MCF 10A (cell line): ENCODE measurements around the gene ASCC2. TPM values are rescaled to one million over a fixed set of nuclear protein-coding genes. Genes with fewer than 3 reads are reported as not detected.

ENCODE experiments used
- BruUV-seq: library from RNA; stranded (reverse); fragments of 400-500 nt; replicated peaks from 2 replicates; lab custom pipeline; 2021; lab: Mats Ljungman, UMichigan
- CTCF ChIA-PET: fragments of 300-600 bp; sonication (Branson Sonifier 250); formaldehyde crosslinking; extraction: SDS; loops from one replicate; lab custom pipeline; 2021; ENCODE audit warnings: antibody characterized with exemption, inconsistent platforms; lab: Yijun Ruan, JAX
- POLR2A ChIA-PET: fragments of 300-600, 350-650 bp; sonication (Branson Sonifier 250); formaldehyde crosslinking; extraction: SDS; loops from one replicate; lab custom pipeline; 2020; ENCODE audit warnings: antibody characterized with exemption, inconsistent platforms; lab: Yijun Ruan, JAX
- DNase-seq: peaks from one replicate; pipeline ENCODE4 v3.0.0-alpha.2; 2018; ENCODE audit not compliant: unreplicated experiment
- H3K27ac Mint-ChIP-seq: one replicate; pipeline ENCODE4 v1.8.0; 2022; ENCODE audit warnings: mild to moderate bottlenecking, low read depth, mixed read lengths; ENCODE audit not compliant: unreplicated experiment
- H3K27me3 Mint-ChIP-seq: one replicate; pipeline ENCODE4 v1.8.0; 2022; ENCODE audit warnings: mixed read lengths; ENCODE audit not compliant: insufficient read depth, unreplicated experiment
- H3K36me3 Mint-ChIP-seq: one replicate; pipeline ENCODE4 v1.8.0; 2022; ENCODE audit warnings: mild to moderate bottlenecking, moderate library complexity, mixed read lengths; ENCODE audit not compliant: insufficient read depth, unreplicated experiment
- H3K4me1 Mint-ChIP-seq: one replicate; pipeline ENCODE4 v1.8.0; 2022; ENCODE audit warnings: mixed read lengths; ENCODE audit not compliant: insufficient read depth, unreplicated experiment
- H3K4me3 Mint-ChIP-seq: one replicate; pipeline ENCODE4 v1.8.0; 2022; ENCODE audit warnings: mild to moderate bottlenecking, moderate library complexity, mixed read lengths; ENCODE audit not compliant: unreplicated experiment
- H3K9me3 Mint-ChIP-seq: one replicate; pipeline ENCODE4 v1.8.0; 2022; ENCODE audit warnings: mixed read lengths; ENCODE audit not compliant: unreplicated experiment
- intact Hi-C: fragments of 100-400 bp; cut with micrococcal nuclease; formaldehyde crosslinking; loops from 2 replicates; pipeline ENCODE4 v1.14.1; 2022
- total RNA-seq: library from RNA; stranded (reverse); gene quantifications from 2 replicates; pipeline ENCODE4 v1.2.3, GENCODE V29; 2022
- TF ChIP-seq, protein P1 (sequence below): fragments of 200-600 bp; IDR thresholded peaks from one replicate; pipeline ENCODE4 v1.8.0; 2022; ENCODE audit warnings: antibody characterized with exemption, mild to moderate bottlenecking; ENCODE audit not compliant: unreplicated experiment

Gene ASCC2
- total RNA-seq, 1 experiment from 2014 or later = 70.7 TPM

DNA sequence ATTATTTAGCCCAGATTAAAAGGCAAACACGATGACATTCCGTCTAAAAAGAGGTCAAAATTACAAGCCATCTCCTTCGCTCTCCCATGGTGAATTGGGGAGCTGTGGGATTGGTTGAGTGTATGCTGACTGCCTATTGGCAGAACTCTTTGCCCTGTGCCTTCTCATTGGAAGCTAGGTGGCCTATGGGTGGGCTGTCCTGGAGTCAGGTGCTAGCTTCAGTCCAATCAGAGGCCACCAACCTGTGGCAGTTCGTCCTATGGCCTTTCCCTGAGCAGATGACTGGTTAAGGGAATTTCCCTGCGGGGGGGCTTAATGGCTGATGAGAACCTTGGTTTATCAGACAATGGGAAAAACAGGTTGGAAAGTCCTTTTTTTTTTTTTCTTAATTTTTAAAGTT, 41.7 kb upstream of the ASCC2 start:
- DNase-seq = no peak
- POLR2A ChIA-PET = interaction anchor here (1.2 kb wide), 1 partner anchor 43 kb away, joined by 3 read pairs; no protein-coding TSS in a partner anchor
- CTCF ChIA-PET = no interaction called here

DNA sequence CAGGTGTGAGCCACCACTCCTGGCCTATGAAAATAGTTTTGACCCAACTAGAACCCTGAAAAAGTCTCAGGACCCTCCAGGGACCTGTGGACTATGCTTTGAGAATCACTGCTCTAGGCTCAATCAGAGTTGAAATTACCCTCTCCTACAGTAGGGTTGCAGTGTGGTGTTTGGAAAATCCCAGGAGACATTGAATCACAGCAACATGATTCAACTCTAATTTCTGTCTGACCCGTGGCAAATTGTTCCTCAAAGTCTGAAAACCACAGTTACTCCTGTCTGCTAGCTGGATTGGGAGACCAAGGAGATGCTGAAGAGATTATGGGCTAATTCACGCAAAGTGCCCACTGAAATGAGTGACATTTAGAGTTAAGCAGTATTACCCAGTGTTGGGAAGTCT, 39.5 kb upstream of the ASCC2 start:
- ChIA-PET CTCF (interaction anchor here (0.7 kb wide), 1 partner anchor 131 kb away, joined by 3 read pairs; no protein-coding TSS in a partner anchor), POLR2A (no interaction called here)
- no peaks in the 10 kb centered on the region for H3K4me1 Mint-ChIP-seq
- H3K4me3 Mint-ChIP-seq = no peak overlapping the region
- no peaks in the 10 kb centered on the region for H3K27me3 Mint-ChIP-seq
- DNase-seq = no peak
- H3K36me3 Mint-ChIP-seq = peaks cover 6% of the 10 kb centered on the region
- H3K9me3 Mint-ChIP-seq = no peaks in the 10 kb centered on the region
- no TSS peak for BruUV-seq
- H3K27ac Mint-ChIP-seq = no peak overlapping the region
- TF ChIP-seq, protein P1, sequence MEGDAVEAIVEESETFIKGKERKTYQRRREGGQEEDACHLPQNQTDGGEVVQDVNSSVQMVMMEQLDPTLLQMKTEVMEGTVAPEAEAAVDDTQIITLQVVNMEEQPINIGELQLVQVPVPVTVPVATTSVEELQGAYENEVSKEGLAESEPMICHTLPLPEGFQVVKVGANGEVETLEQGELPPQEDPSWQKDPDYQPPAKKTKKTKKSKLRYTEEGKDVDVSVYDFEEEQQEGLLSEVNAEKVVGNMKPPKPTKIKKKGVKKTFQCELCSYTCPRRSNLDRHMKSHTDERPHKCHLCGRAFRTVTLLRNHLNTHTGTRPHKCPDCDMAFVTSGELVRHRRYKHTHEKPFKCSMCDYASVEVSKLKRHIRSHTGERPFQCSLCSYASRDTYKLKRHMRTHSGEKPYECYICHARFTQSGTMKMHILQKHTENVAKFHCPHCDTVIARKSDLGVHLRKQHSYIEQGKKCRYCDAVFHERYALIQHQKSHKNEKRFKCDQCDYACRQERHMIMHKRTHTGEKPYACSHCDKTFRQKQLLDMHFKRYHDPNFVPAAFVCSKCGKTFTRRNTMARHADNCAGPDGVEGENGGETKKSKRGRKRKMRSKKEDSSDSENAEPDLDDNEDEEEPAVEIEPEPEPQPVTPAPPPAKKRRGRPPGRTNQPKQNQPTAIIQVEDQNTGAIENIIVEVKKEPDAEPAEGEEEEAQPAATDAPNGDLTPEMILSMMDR = no peak
- intact Hi-C loops = no loop called here

More for the DNA sequence above, 41.7 kb upstream of the ASCC2 start:
- TF ChIP-seq, protein P1 = no peak
- intact Hi-C loops = no loop called here
- peaks cover 5% of the 10 kb centered on the region for H3K36me3 Mint-ChIP-seq
- no peak overlapping the region for H3K27ac Mint-ChIP-seq
- no peaks in the 10 kb centered on the region for H3K9me3 Mint-ChIP-seq
- peaks cover 7% of the 10 kb centered on the region for H3K4me1 Mint-ChIP-seq
- no TSS peak for BruUV-seq
- H3K4me3 Mint-ChIP-seq = no peak overlapping the region
- no peaks in the 10 kb centered on the region for H3K27me3 Mint-ChIP-seq

DNA sequence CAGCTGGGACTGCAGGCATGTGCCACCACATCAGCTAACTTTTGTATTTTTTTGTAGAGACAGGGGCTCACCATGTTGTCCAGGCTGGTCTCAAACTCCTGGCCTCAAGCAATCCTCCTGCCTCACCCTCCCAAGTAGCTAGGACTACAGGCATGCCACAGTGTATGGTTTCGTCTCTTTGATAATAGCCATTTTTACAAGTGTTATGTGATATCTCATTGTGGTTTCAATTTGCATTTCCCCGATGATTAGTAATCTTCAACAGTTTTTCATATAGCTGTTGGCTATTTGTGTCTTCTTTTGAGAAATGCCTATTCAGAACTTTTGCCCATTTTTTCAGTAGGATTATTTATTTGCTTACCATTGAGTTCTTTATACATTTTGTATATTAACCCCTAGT, 35.9 kb upstream of the ASCC2 start:
- Mint-ChIP-seq H3K27me3 (no peaks in the 10 kb centered on the region), H3K27ac (no peak overlapping the region), H3K9me3 (no peaks in the 10 kb centered on the region), H3K4me1 (peaks cover 5% of the 10 kb centered on the region), H3K36me3 (peaks cover 6% of the 10 kb centered on the region), H3K4me3 (no peak overlapping the region)
- TF ChIP-seq, protein P1 = no peak
- no TSS peak for BruUV-seq
- POLR2A ChIA-PET = interaction anchor here (0.7 to 1.3 kb wide), 2 partner anchors 9 to 26 kb away, joined by 3 to 4 read pairs; partner anchors contain the start of gene MTMR3
- intact Hi-C loops = no loop called here
- no peak for DNase-seq
- CTCF ChIA-PET = interaction anchor here (0.7 to 1.2 kb wide), 3 partner anchors 12 to 1979 kb away, joined by 3 to 6 read pairs (median 4); no protein-coding TSS in a partner anchor

DNA sequence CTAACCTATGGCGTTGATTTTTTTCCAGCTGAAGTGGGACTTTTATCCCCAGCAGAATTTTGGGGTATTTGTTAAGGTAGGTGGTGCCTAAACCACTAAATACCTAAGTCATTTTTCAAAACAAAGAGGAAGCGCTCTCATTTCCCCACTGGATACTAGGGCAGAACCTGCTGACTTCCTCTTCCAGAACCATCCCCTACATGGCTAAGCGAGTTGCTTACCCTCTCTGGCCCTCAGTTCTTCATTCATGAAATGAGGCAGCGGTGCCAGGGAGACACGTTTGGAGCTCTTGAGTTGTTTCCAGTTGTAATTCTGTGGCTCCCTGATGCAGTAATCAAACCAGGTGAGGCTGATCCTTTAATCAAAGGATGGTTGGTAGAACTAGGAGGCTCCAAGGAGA, 34.9 kb upstream of the ASCC2 start:
- H3K4me3 Mint-ChIP-seq = no peak overlapping the region
- no TSS peak for BruUV-seq
- ChIA-PET POLR2A (interaction anchor here (0.6 to 1.7 kb wide), 2 partner anchors 36 to 105 kb away, joined by 3 read pairs; no protein-coding TSS in a partner anchor), CTCF (interaction anchor here (1.1 kb wide), 1 partner anchor 35 kb away, joined by 5 read pairs; the partner anchor contains the start of gene ASCC2)
- TF ChIP-seq, protein P1 = no peak
- H3K27me3 Mint-ChIP-seq = no peaks in the 10 kb centered on the region
- H3K27ac Mint-ChIP-seq = no peak overlapping the region
- DNase-seq = no peak
- intact Hi-C loops = no loop called here
- no peaks in the 10 kb centered on the region for H3K9me3 Mint-ChIP-seq
- H3K36me3 Mint-ChIP-seq = peaks cover 6% of the 10 kb centered on the region
- peaks cover 5% of the 10 kb centered on the region for H3K4me1 Mint-ChIP-seq
